ENCODE results near the gene SCYL2. TPM values are rescaled to one million over a fixed set of nuclear protein-coding genes. Genes with fewer than 3 reads are reported as not detected.

SCYL2 gene
- total RNA-seq, 1 experiment from 2014 or later, result 35.8 TPM

DNA sequence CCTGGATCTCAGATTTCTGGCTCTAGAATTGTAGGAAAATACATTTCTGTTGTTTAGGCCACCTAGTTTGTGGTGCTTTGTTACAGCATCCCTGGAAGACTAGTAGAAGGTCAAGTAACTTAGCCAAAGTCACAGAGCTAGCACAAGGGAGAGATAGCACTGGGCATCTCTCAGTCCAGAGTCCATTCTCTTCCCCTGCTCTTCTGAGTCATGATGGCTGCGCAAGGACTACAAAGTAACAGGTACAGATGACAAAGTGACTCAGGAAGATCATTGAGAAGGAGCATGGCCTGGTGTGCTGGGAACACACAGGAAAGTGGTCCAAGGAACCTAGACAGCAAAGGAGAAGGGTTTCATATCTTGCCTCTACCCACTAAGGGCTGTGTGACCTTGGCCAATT is 109.2 kb downstream of the SCYL2 start:
- BruUV-seq (replicated peaks), result no TSS peak
- Histone ChIP-seq H3K9me3 (ENCODE audit: low read length) (no peaks in the 10 kb centered on the region), H3K27me3 (ENCODE audit: low read length) (peaks cover 21% of the 10 kb centered on the region), H3K9me2 (replicated peaks; ENCODE audit: low read length) (no peaks in the 10 kb centered on the region), H4K20me1 (ENCODE audit: low read length) (no peaks in the 10 kb centered on the region), H3F3A (ENCODE audit: low read length, unreplicated experiment) (no peaks in the 10 kb centered on the region), H3K27ac (ENCODE audit: low read length) (no peak overlapping the region), H3K9ac (ENCODE audit: low read length) (no peak overlapping the region), H3K36me3 (ENCODE audit: low read depth, low read length) (no peaks in the 10 kb centered on the region), H3K4me1 (ENCODE audit: insufficient read depth, low read length) (no peaks in the 10 kb centered on the region), H3K4me3 (ENCODE audit: low read length) (no peak overlapping the region), H3K4me2 (ENCODE audit: low read length) (no peak overlapping the region), H2AFZ (ENCODE audit: low read length) (no peak overlapping the region), H3K79me2 (ENCODE audit: low read length) (no peaks in the 10 kb centered on the region)
- intact Hi-C loops (cut with micrococcal nuclease), result no loop called here
- TF ChIP-seq, protein P1, sequence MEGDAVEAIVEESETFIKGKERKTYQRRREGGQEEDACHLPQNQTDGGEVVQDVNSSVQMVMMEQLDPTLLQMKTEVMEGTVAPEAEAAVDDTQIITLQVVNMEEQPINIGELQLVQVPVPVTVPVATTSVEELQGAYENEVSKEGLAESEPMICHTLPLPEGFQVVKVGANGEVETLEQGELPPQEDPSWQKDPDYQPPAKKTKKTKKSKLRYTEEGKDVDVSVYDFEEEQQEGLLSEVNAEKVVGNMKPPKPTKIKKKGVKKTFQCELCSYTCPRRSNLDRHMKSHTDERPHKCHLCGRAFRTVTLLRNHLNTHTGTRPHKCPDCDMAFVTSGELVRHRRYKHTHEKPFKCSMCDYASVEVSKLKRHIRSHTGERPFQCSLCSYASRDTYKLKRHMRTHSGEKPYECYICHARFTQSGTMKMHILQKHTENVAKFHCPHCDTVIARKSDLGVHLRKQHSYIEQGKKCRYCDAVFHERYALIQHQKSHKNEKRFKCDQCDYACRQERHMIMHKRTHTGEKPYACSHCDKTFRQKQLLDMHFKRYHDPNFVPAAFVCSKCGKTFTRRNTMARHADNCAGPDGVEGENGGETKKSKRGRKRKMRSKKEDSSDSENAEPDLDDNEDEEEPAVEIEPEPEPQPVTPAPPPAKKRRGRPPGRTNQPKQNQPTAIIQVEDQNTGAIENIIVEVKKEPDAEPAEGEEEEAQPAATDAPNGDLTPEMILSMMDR (conservative IDR thresholded peaks at IDR 0.05; ENCODE audit: low read depth, low read length), result no peak
- no peak for TF ChIP-seq EZH2 (IDR thresholded peaks at IDR 0.05; ENCODE audit: low read length, unreplicated experiment)
- TF ChIP-seq EZH2phosphoT487 (IDR thresholded peaks at IDR 0.05; ENCODE audit: borderline replicate concordance, low read length), result no peak
- CTCF ChIA-PET, result no interaction called here
- POLR2A ChIA-PET (ENCODE audit: unreplicated experiment), result no interaction called here
- no peak for ATAC-seq
- no peak for DNase-seq

DNA sequence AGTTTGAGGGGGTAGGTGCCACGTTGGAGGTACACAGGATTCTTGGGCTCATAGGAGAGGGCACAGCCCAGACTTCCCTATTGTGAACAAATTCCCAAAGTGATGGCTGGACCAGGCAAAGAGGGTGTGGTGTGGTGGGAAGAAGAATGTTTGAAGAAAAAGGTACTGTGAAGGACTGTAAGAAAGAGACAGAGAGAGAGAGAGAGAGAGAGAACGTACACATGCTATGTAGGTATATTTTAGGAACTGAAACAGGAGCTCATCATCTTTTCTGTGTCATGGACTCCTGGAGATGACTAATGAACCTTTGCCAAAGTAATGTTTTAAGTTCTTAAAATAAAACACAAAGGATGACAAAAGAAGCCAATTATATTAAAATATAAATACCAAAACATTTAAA is 114.4 kb downstream of the SCYL2 start:
- Histone ChIP-seq H3K36me3 (ENCODE audit: low read depth, low read length) (no peaks in the 10 kb centered on the region), H3K9ac (ENCODE audit: low read length) (no peak overlapping the region), H3K27ac (ENCODE audit: low read length) (no peak overlapping the region), H3K9me2 (replicated peaks; ENCODE audit: low read length) (no peaks in the 10 kb centered on the region), H3K4me2 (ENCODE audit: low read length) (no peak overlapping the region), H3K79me2 (ENCODE audit: low read length) (no peaks in the 10 kb centered on the region), H3K9me3 (ENCODE audit: low read length) (no peaks in the 10 kb centered on the region), H3K4me3 (ENCODE audit: low read length) (no peak overlapping the region), H4K20me1 (ENCODE audit: low read length) (no peaks in the 10 kb centered on the region), H3K4me1 (ENCODE audit: insufficient read depth, low read length) (no peaks in the 10 kb centered on the region), H2AFZ (ENCODE audit: low read length) (no peak overlapping the region), H3F3A (ENCODE audit: low read length, unreplicated experiment) (no peaks in the 10 kb centered on the region), H3K27me3 (ENCODE audit: low read length) (peaks cover 13% of the 10 kb centered on the region; the same call in 1 of the 2 replicates)
- POLR2A ChIA-PET (ENCODE audit: unreplicated experiment), result no interaction called here
- ATAC-seq (no peak), DNase-seq (no peak)
- TF ChIP-seq EZH2phosphoT487 (IDR thresholded peaks at IDR 0.05; ENCODE audit: borderline replicate concordance, low read length) (no peak), EZH2 (IDR thresholded peaks at IDR 0.05; ENCODE audit: low read length, unreplicated experiment) (no peak)
- TF ChIP-seq, protein P1 (conservative IDR thresholded peaks at IDR 0.05; ENCODE audit: low read depth, low read length), result no peak
- CTCF ChIA-PET, result no interaction called here
- BruUV-seq (replicated peaks), result no TSS peak
- intact Hi-C loops (cut with micrococcal nuclease), result no loop called here

DNA sequence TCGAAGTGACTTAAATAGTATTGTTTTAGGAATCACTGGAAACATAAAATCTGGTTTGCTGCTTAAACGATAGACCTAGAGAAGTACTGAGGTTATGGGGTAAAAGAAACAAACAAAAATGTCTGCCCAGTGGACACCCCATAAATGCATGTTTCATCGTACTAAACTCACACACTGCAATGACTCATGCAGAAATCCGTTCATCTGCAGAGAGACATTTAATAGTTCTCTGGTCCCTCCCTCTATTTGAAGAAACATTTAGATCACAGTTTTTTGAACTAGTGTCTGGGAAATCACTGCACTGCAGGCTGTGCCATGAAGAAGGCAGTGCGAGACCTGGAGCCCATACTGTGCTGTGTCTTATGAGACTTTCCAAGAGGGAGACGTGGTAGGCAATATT is 115.4 kb downstream of the SCYL2 start:
- CTCF ChIA-PET, result no interaction called here

More for the DNA sequence above, 115.4 kb downstream of the SCYL2 start:
- DNase-seq (peak; percentile 35), ATAC-seq (peak; percentile 73)
- Histone ChIP-seq H3F3A (ENCODE audit: low read length, unreplicated experiment) (no peaks in the 10 kb centered on the region), H3K4me2 (ENCODE audit: low read length) (no peak overlapping the region), H3K4me3 (ENCODE audit: low read length) (no peak overlapping the region), H3K9me3 (ENCODE audit: low read length) (no peaks in the 10 kb centered on the region), H4K20me1 (ENCODE audit: low read length) (no peaks in the 10 kb centered on the region), H3K79me2 (ENCODE audit: low read length) (no peaks in the 10 kb centered on the region), H3K9me2 (replicated peaks; ENCODE audit: low read length) (no peaks in the 10 kb centered on the region), H3K27ac (ENCODE audit: low read length) (no peak overlapping the region), H3K9ac (ENCODE audit: low read length) (no peak overlapping the region), H3K4me1 (ENCODE audit: insufficient read depth, low read length) (no peaks in the 10 kb centered on the region), H3K27me3 (ENCODE audit: low read length) (peaks cover 18% of the 10 kb centered on the region), H2AFZ (ENCODE audit: low read length) (no peak overlapping the region), H3K36me3 (ENCODE audit: low read depth, low read length) (no peaks in the 10 kb centered on the region)
- BruUV-seq (replicated peaks), result no TSS peak
- TF ChIP-seq, protein P1 (conservative IDR thresholded peaks at IDR 0.05; ENCODE audit: low read depth, low read length), result no peak
- TF ChIP-seq EZH2 (IDR thresholded peaks at IDR 0.05; ENCODE audit: low read length, unreplicated experiment) (no peak), EZH2phosphoT487 (IDR thresholded peaks at IDR 0.05; ENCODE audit: borderline replicate concordance, low read length) (no peak)
- POLR2A ChIA-PET (ENCODE audit: unreplicated experiment), result no interaction called here
- intact Hi-C loops (cut with micrococcal nuclease), result no loop called here
